Keratinocyte (primary cell): Measurements from ENCODE around the gene KRT14. TPM values are rescaled to one million over a fixed set of nuclear protein-coding genes. Genes with fewer than 3 reads are reported as not detected.
"Not testable (repeated sequence)": the region's sequence is repeated elsewhere in the genome, so short reads cannot be mapped to it uniquely, and the experiment has no call there.

Experiments
- DNase-seq: peaks from one replicate; pipeline ENCODE4 v3.0.0-alpha.2; 2011; ENCODE audit warnings: low read depth, missing footprints, low spot score
- FAIRE-seq: peaks from 2 replicates; lab custom pipeline; 2011; peaks lifted over from hg19 to GRCh38; lab: Jason Lieb, UNC
- H2AFZ ChIP-seq: 2 replicates; pipeline ENCODE4 v1.6.0; 2012; ENCODE audit warnings: low read length, control low read depth, inconsistent platforms; ENCODE audit not compliant: control insufficient read depth
- H3K27ac ChIP-seq: 2 replicates; pipeline ENCODE4 v1.5.1; 2011; ENCODE audit warnings: low read length; ENCODE audit not compliant: control insufficient read depth, insufficient read depth
- H3K27me3 ChIP-seq: 3 replicates; pipeline ENCODE4 v1.6.0; 2011; ENCODE audit warnings: low read length; ENCODE audit not compliant: control insufficient read depth, insufficient read depth; ENCODE audit errors: extremely low read depth
- H3K36me3 ChIP-seq, 2 experiments: 2 replicates in 1 of 2; 3 replicates in 1 of 2; pipeline ENCODE4 v1.5.1; 2011; ENCODE audit warnings: low read length in 2 of 2, mild to moderate bottlenecking in 1 of 2; ENCODE audit not compliant: control insufficient read depth in 2 of 2, insufficient read depth in 2 of 2; ENCODE audit errors: extremely low read depth in 1 of 2
- H3K4me1 ChIP-seq: 3 replicates; pipeline ENCODE4 v1.5.1; 2011; ENCODE audit warnings: low read length; ENCODE audit not compliant: control insufficient read depth, insufficient read depth; ENCODE audit errors: extremely low read depth
- H3K4me2 ChIP-seq: 3 replicates; pipeline ENCODE4 v1.6.0; 2011; ENCODE audit warnings: low read depth, low read length; ENCODE audit not compliant: control insufficient read depth, insufficient read depth; ENCODE audit errors: extremely low read depth
- H3K4me3 ChIP-seq, 3 experiments: fragments of 200-600 bp in 1 of 3; sonication (generic) in 1 of 3; 2 replicates in 2 of 3; 3 replicates in 1 of 3; pipeline ENCODE4 v1.5.1; 2011 to 2016; ENCODE audit warnings: low read length in 3 of 3, mild to moderate bottlenecking in 3 of 3, control low read depth in 2 of 3, inconsistent platforms in 1 of 3, low read depth in 1 of 3, mixed read lengths in 1 of 3, mixed run types in 1 of 3, moderate library complexity in 1 of 3; ENCODE audit not compliant: control insufficient read depth in 2 of 3, insufficient read depth in 2 of 3; ENCODE audit errors: extremely low read depth in 1 of 3
- H3K79me2 ChIP-seq: 2 replicates; pipeline ENCODE4 v1.6.0; 2012; ENCODE audit warnings: low read length; ENCODE audit not compliant: control insufficient read depth, insufficient read depth
- H3K9ac ChIP-seq: 3 replicates; pipeline ENCODE4 v1.6.0; 2011; ENCODE audit warnings: low read length; ENCODE audit not compliant: control insufficient read depth, insufficient read depth; ENCODE audit errors: extremely low read depth
- H3K9me1 ChIP-seq: 3 replicates; pipeline ENCODE4 v1.6.0; 2011; ENCODE audit warnings: low read length; ENCODE audit not compliant: control insufficient read depth, insufficient read depth; ENCODE audit errors: extremely low read depth
- H3K9me3 ChIP-seq: 2 replicates; pipeline ENCODE4 v1.5.1; 2012; ENCODE audit warnings: low read depth, low read length; ENCODE audit not compliant: control insufficient read depth
- H4K20me1 ChIP-seq: 3 replicates; pipeline ENCODE4 v1.6.0; 2011; ENCODE audit warnings: low read length; ENCODE audit not compliant: control insufficient read depth, insufficient read depth; ENCODE audit errors: extremely low read depth
- EZH2 ChIP-seq: IDR thresholded peaks from one replicate; pipeline ENCODE4 v1.6.1; 2012; ENCODE audit warnings: inconsistent platforms, mild to moderate bottlenecking, low read length, moderate library complexity
- dilution Hi-C: fragments of 300-500 bp; cut with MboI; formaldehyde crosslinking; loops from one replicate; pipeline ENCODE4 v1.7.0; 2020; ENCODE audit warnings: low sequenced_read_pairs; ENCODE audit not compliant: extremely low pct_ligation_motif_present
- polyA plus RNA-seq, 5 experiments: library from polyadenylated mRNA; depleted of rRNA in 3 of 5; stranded (reverse) in 3 of 5; stranded (forward) in 1 of 5; unstranded in 1 of 5; fragments of >200 nt; gene quantifications; 1 replicate in 1 of 5; 2 replicates in 3 of 5; 3 replicates in 1 of 5; pipeline versions ENCODE4 v1.2.1 to v1.2.3, GENCODE V29; 2011 to 2012; ENCODE audit warnings: missing spikeins in 2 of 5, low read depth in 1 of 5, low replicate concordance in 1 of 5
- TF ChIP-seq, protein P1 (sequence below), 3 experiments: IDR thresholded peaks in 1 of 3; conservative IDR thresholded peaks in 1 of 3; optimal IDR thresholded peaks in 1 of 3; 2 replicates in 2 of 3; 3 replicates in 1 of 3; pipeline versions ENCODE3 to v1.5.1; 2011; ENCODE audit warnings: low read length in 3 of 3, mild to moderate bottlenecking in 3 of 3, moderate library complexity in 2 of 3, control low read depth in 1 of 3, inconsistent platforms in 1 of 3; ENCODE audit not compliant: insufficient read depth in 2 of 3; ENCODE audit errors: extremely low read depth in 1 of 3

The KRT14 gene
- polyA plus RNA-seq, 1 donor (not counting 4 experiments of a cell fraction or from before 2014, with no cell fraction given) = 26,041 TPM

DNA sequence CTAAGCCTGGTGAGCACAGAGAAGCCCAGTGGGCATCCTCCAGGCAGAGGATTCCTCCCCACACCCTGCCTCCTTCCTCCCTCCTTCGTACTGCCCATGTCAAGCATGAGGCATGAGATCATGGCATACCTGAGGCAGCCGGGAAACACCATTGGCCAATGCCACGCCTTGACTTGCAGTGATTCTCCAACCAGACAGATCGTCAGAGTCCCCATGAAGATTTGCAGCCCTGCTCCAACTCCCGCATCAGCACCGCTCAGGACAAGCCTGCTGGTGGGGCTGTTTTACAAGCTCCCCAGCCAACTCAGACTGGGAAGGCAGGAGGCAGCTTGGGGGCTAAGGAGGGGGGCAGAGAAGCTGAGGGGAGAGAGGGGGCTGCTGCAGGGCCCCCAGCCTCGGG lies 28.8 kb upstream of the KRT14 start:
- DNase-seq (peak; percentile 99), FAIRE-seq (peak; percentile 100)
- no peaks in the 10 kb centered on the region for H3K9me1 ChIP-seq
- H3K4me3 ChIP-seq = no peak overlapping the region
- peaks cover 0 to 3% of the 10 kb centered on the region in 2 experiments for H3K36me3 ChIP-seq
- H3K27me3 ChIP-seq = no peaks in the 10 kb centered on the region
- H3K9ac ChIP-seq = peak overlapping the region; percentile 22
- no peaks in the 10 kb centered on the region for H3K79me2 ChIP-seq
- H3K4me2 ChIP-seq = no peak overlapping the region
- H4K20me1 ChIP-seq = no peaks in the 10 kb centered on the region
- H3K4me1 ChIP-seq = peaks cover 39% of the 10 kb centered on the region
- no peaks in the 10 kb centered on the region for H3K9me3 ChIP-seq
- H3K27ac ChIP-seq = no peak overlapping the region
- no peak overlapping the region for H2AFZ ChIP-seq
- dilution Hi-C loops = no loop called here
- TF ChIP-seq EZH2 = no peak
- TF ChIP-seq, protein P1, sequence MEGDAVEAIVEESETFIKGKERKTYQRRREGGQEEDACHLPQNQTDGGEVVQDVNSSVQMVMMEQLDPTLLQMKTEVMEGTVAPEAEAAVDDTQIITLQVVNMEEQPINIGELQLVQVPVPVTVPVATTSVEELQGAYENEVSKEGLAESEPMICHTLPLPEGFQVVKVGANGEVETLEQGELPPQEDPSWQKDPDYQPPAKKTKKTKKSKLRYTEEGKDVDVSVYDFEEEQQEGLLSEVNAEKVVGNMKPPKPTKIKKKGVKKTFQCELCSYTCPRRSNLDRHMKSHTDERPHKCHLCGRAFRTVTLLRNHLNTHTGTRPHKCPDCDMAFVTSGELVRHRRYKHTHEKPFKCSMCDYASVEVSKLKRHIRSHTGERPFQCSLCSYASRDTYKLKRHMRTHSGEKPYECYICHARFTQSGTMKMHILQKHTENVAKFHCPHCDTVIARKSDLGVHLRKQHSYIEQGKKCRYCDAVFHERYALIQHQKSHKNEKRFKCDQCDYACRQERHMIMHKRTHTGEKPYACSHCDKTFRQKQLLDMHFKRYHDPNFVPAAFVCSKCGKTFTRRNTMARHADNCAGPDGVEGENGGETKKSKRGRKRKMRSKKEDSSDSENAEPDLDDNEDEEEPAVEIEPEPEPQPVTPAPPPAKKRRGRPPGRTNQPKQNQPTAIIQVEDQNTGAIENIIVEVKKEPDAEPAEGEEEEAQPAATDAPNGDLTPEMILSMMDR (optimal IDR thresholded peaks at IDR 0.05 in 1 of 3, IDR thresholded peaks at IDR 0.05 in 1 of 3, conservative IDR thresholded peaks at IDR 0.05 in 1 of 3; ENCODE audit: extremely low read depth in 1 of 3, insufficient read depth in 2 of 3, low read length in 3 of 3) = peak in 2 of 3 experiments; percentile 8 to 34

DNA sequence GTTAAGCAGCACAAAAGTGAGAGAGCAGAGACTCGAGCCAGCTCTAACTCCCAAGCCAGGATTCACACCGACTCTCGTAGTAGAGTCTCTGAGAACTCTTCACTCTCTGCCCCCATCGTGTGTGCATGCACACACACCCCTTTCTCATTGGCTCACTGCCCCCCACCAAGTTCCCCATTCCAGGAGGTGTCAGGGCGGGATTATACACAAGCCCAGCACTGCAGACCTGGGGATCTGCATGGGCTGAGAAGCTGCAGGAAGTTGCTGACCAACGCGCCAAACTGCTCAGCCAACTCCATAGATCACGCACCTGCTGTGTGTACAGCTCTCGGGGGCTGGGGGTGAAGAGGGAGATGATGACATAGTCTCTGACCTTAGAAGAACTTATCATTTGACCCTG lies 28.1 kb upstream of the KRT14 start:
- H3K4me1 ChIP-seq = peaks cover 39% of the 10 kb centered on the region
- H3K9ac ChIP-seq, H3K79me2 ChIP-seq, FAIRE-seq, H3K27me3 ChIP-seq, H2AFZ ChIP-seq, H3K36me3 ChIP-seq, H3K4me3 ChIP-seq, DNase-seq, dilution Hi-C loops, H3K9me3 ChIP-seq, H3K4me2 ChIP-seq, H3K9me1 ChIP-seq, H3K27ac ChIP-seq, H4K20me1 ChIP-seq: not testable (repeated sequence)

DNA sequence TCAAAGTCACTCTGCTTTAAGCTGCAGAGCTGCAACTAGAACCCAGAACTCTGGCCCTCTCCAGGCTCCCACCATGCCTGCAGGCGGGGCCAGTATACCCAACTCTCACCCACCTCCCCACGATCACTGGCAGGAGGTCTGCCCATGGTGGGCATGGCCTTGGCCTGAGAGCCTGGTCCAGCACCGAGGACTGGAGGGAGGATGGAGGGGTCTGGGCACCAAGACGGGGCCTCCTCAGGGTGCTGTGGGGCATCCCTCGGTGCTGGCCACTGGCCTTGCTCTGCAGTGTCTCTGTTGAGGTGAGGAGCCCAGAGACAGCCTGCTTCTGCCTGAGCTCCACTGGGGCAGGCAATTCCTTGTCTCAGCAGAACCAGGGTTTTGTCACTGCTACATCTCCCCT lies 27.4 kb upstream of the KRT14 start:
- dilution Hi-C loops = no loop called here
- no peaks in the 10 kb centered on the region for H3K27me3 ChIP-seq
- TF ChIP-seq EZH2 = no peak

More for the DNA sequence above, 27.4 kb upstream of the KRT14 start:
- DNase-seq = no peak
- Histone ChIP-seq H3K4me1 (peaks cover 39% of the 10 kb centered on the region), H3K79me2 (no peaks in the 10 kb centered on the region), H3K4me3 (no peak overlapping the region), H3K27ac (no peak overlapping the region), H3K9me1 (no peaks in the 10 kb centered on the region), H3K9ac (no peak overlapping the region), H3K9me3 (no peaks in the 10 kb centered on the region), H3K4me2 (no peak overlapping the region), H3K36me3 (peaks cover 0 to 4% of the 10 kb centered on the region in 2 experiments), H4K20me1 (no peaks in the 10 kb centered on the region), H2AFZ (no peak overlapping the region)
- no peak for FAIRE-seq
